Endothelial cell of umbilical vein (primary cell): ENCODE data around the gene ZBTB4. TPM values are rescaled to one million over a fixed set of nuclear protein-coding genes. Genes with fewer than 3 reads are reported as not detected.

Experiments
- BruUV-seq: library from RNA; stranded (reverse); fragments of 400-500 nt; replicated peaks from 2 replicates; lab custom pipeline; 2021; lab: Mats Ljungman, UMichigan
- CTCF ChIA-PET: fragments of 300-600, 350-600 bp; sonication (Branson Sonifier 250); formaldehyde crosslinking; loops from one replicate; lab custom pipeline; 2021; ENCODE audit warnings: antibody characterized with exemption, inconsistent platforms; lab: Charles Lee
- POLR2A ChIA-PET: fragments of 300-600, 350-600 bp; sonication (Branson Sonifier 250); formaldehyde crosslinking; loops from one replicate; lab custom pipeline; 2021; ENCODE audit warnings: antibody characterized with exemption, inconsistent platforms; lab: Charles Lee
- DNase-seq: peaks from one replicate; pipeline ENCODE4 v3.0.0-alpha.2; 2011; ENCODE audit warnings: low read depth, low spot score
- FAIRE-seq: peaks from 2 replicates; lab custom pipeline; 2011; peaks lifted over from hg19 to GRCh38; lab: Jason Lieb, UNC
- H2AFZ ChIP-seq: 2 replicates; pipeline ENCODE4 v1.6.0; 2012; ENCODE audit warnings: low read depth, low read length, control low read depth, inconsistent platforms
- H3K27ac ChIP-seq: 2 replicates; pipeline ENCODE4 v1.5.1; 2011; ENCODE audit warnings: low read depth, mild to moderate bottlenecking, control low read depth, low read length, moderate library complexity; ENCODE audit not compliant: insufficient read depth
- H3K27me3 ChIP-seq, 2 experiments: 2 replicates each; pipeline versions ENCODE4 v1.6.0 to v1.6.1; 2011; ENCODE audit warnings: low read length in 2 of 2, mixed read lengths in 1 of 2; ENCODE audit not compliant: control insufficient read depth in 2 of 2, insufficient read depth in 2 of 2
- H3K36me3 ChIP-seq, 2 experiments: 2 replicates in 1 of 2; 3 replicates in 1 of 2; pipeline ENCODE4 v1.5.1; 2011; ENCODE audit warnings: low read length in 2 of 2, mild to moderate bottlenecking in 1 of 2, moderate library complexity in 1 of 2; ENCODE audit not compliant: control insufficient read depth in 2 of 2, insufficient read depth in 2 of 2; ENCODE audit errors: extremely low read depth in 1 of 2
- H3K4me1 ChIP-seq: 3 replicates; pipeline ENCODE4 v1.5.1; 2011; ENCODE audit warnings: mild to moderate bottlenecking, low read length; ENCODE audit not compliant: control insufficient read depth, insufficient read depth; ENCODE audit errors: extremely low read depth
- H3K4me2 ChIP-seq: 2 replicates; pipeline ENCODE4 v1.6.1; 2011; ENCODE audit warnings: low read length, control low read depth, mixed read lengths; ENCODE audit not compliant: insufficient read depth
- H3K4me3 ChIP-seq, 3 experiments: fragments of 200-600 bp in 1 of 3; sonication (generic), shearing (Covaris generic) in 1 of 3; replicated peaks in 1 of 3; 2 replicates each; pipeline ENCODE4 v1.5.1; 2011 to 2016; ENCODE audit warnings: control low read depth in 3 of 3, low read length in 3 of 3, mild to moderate bottlenecking in 2 of 3, inconsistent platforms in 1 of 3, low read depth in 1 of 3, moderate library complexity in 1 of 3; ENCODE audit not compliant: insufficient read depth in 1 of 3
- H3K79me2 ChIP-seq: 2 replicates; pipeline ENCODE4 v1.6.0; 2012; ENCODE audit warnings: low read length, inconsistent platforms; ENCODE audit not compliant: control insufficient read depth, insufficient read depth
- H3K9ac ChIP-seq: replicated peaks from 2 replicates; pipeline ENCODE3; 2011; ENCODE audit warnings: low read length, control low read depth; ENCODE audit not compliant: insufficient read depth; ENCODE audit errors: extremely low read depth
- H3K9me1 ChIP-seq: replicated peaks from 3 replicates; pipeline ENCODE4 v1.6.0; 2011; ENCODE audit warnings: mild to moderate bottlenecking, low read length; ENCODE audit not compliant: control insufficient read depth, insufficient read depth; ENCODE audit errors: extremely low read depth
- H3K9me3 ChIP-seq: replicated peaks from 2 replicates; pipeline ENCODE4 v1.5.1; 2012; ENCODE audit warnings: low read length, inconsistent platforms; ENCODE audit not compliant: control insufficient read depth, insufficient read depth
- H4K20me1 ChIP-seq: replicated peaks from 2 replicates; pipeline ENCODE3; 2011; ENCODE audit warnings: mild to moderate bottlenecking, low read length; ENCODE audit not compliant: control insufficient read depth, insufficient read depth; ENCODE audit errors: extremely low read depth
- CTCF ChIP-seq, 2 donors: IDR thresholded peaks; 1 replicate in 1 of 2; 2 replicates in 1 of 2; pipeline ENCODE4 v1.5.1; 2011; ENCODE audit warnings: low read length in 2 of 2, mild to moderate bottlenecking in 2 of 2, moderate library complexity in 2 of 2, control low read depth in 1 of 2, inconsistent platforms in 1 of 2, low read depth in 1 of 2; ENCODE audit not compliant: insufficient read depth in 1 of 2; ENCODE audit errors: extremely low read depth in 1 of 2
- EZH2 ChIP-seq: IDR thresholded peaks from 2 replicates; pipeline ENCODE4 v1.6.1; 2012; ENCODE audit warnings: borderline replicate concordance, low read depth, mild to moderate bottlenecking, moderate library complexity, low read length, inconsistent platforms; ENCODE audit not compliant: severe bottlenecking
- FOS ChIP-seq: IDR thresholded peaks from 2 replicates; pipeline ENCODE4 v1.6.1; 2011; ENCODE audit warnings: mild to moderate bottlenecking, low read length, moderate library complexity, borderline replicate concordance; ENCODE audit not compliant: insufficient read depth
- GATA2 ChIP-seq: IDR thresholded peaks from 2 replicates; pipeline ENCODE4 v1.7.0; 2011; ENCODE audit warnings: low read depth, mild to moderate bottlenecking, moderate library complexity, mixed read lengths, low read length; ENCODE audit not compliant: insufficient read length, insufficient read depth
- JUN ChIP-seq: IDR thresholded peaks from 2 replicates; pipeline ENCODE4 v1.6.1; 2011; ENCODE audit warnings: borderline replicate concordance, low read depth; ENCODE audit not compliant: insufficient read length, insufficient read depth
- MAX ChIP-seq: IDR thresholded peaks from 2 replicates; pipeline ENCODE4 v1.6.1; 2011; ENCODE audit not compliant: insufficient read depth, insufficient read length
- MYC ChIP-seq: IDR thresholded peaks from one replicate; pipeline ENCODE4 v1.6.1; 2011; ENCODE audit warnings: mild to moderate bottlenecking, low read depth, low read length
- POLR2A ChIP-seq: IDR thresholded peaks from 2 replicates; pipeline ENCODE4 v1.6.1; 2012; ENCODE audit warnings: low read depth, mild to moderate bottlenecking, control low read depth, low read length
- POLR2AphosphoS5 ChIP-seq: IDR thresholded peaks from 2 replicates; pipeline ENCODE4 v1.6.1; 2012; ENCODE audit warnings: low read depth, mild to moderate bottlenecking, control low read depth, low read length, moderate library complexity; ENCODE audit not compliant: insufficient read depth
- dilution Hi-C: fragments of 300-500 bp; cut with MboI; formaldehyde crosslinking; loops from one replicate; pipeline ENCODE4 v1.15.0; 2019; ENCODE audit warnings: low sequenced_read_pairs; ENCODE audit not compliant: extremely low pct_ligation_motif_present
- intact Hi-C: fragments of 100-400 bp; cut with micrococcal nuclease; formaldehyde crosslinking; loops from one replicate; pipeline ENCODE4 v1.10.0; 2022
- polyA plus RNA-seq, 4 experiments: library from polyadenylated mRNA; depleted of rRNA in 3 of 4; stranded (reverse) in 3 of 4; unstranded in 1 of 4; fragments of >200 nt; gene quantifications; 2 replicates each; pipeline versions ENCODE4 v1.2.1 to v1.2.3, GENCODE V29; 2011 to 2012; ENCODE audit warnings: missing spikeins in 1 of 4
- total RNA-seq: library from RNA; stranded (reverse); gene quantifications from 2 replicates; pipeline ENCODE4 v1.2.3, GENCODE V29; 2021

Gene ZBTB4
- total and polyA plus RNA-seq, 2 donors (not counting 3 experiments of a cell fraction or from before 2014, with no cell fraction given): 15.1 to 26.5 TPM

- Histone ChIP-seq H3K9me3 (no peaks in the 10 kb centered on the region), H3K27ac (no peak overlapping the region), H3K9me1 (no peaks in the 10 kb centered on the region), H3K27me3 (no peaks in the 10 kb centered on the region), H3K4me2 (no peak overlapping the region), H2AFZ (no peak overlapping the region), H3K4me1 (no peaks in the 10 kb centered on the region), H3K9ac (no peak overlapping the region), H3K4me3 (no peak overlapping the region), H3K79me2 (peaks cover 13% of the 10 kb centered on the region), H3K36me3 (peaks cover 0 to 16% of the 10 kb centered on the region in 2 experiments), H4K20me1 (no peaks in the 10 kb centered on the region)
- TF ChIP-seq JUN: no peak
- TF ChIP-seq POLR2AphosphoS5: no peak
- no peak for TF ChIP-seq POLR2A
- no peak for TF ChIP-seq EZH2
- no peak for TF ChIP-seq MYC
- TF ChIP-seq MAX: no peak
- TF ChIP-seq FOS: no peak
- TF ChIP-seq CTCF (IDR thresholded peaks at IDR 0.05; ENCODE audit: extremely low read depth in 1 of 2, insufficient read depth in 1 of 2, low read depth in 1 of 2, low read length in 2 of 2): no peak
- TF ChIP-seq GATA2: no peak
- ChIA-PET POLR2A (no interaction called here), CTCF (interaction anchor here (0.8 to 3.3 kb wide), 4 partner anchors 13 to 123 kb away, joined by 3 to 11 read pairs (median 6); partner anchors contain the start of gene ZBTB4)
- FAIRE-seq (no peak), DNase-seq (no peak)
- dilution Hi-C loops (no loop called here), intact Hi-C loops (no loop called here)
- no TSS peak for BruUV-seq
Observed at GRCh38 chr17:7466318-7466638, 13.2 kb downstream of the ZBTB4 start.
